ENCODE data around the gene LMCD1. TPM values are rescaled to one million over a fixed set of nuclear protein-coding genes. Genes with fewer than 3 reads are reported as not detected.
A peak's percentile ranks its signal among the peaks of the same experiment; 100 is the strongest.

LMCD1 gene
- total RNA-seq, 4 donors from 2014 or later, result 23.3 to 52.8 (median 34.8) TPM

GRCh38 chr3:8599146-8599545, 97.5 kb downstream of the LMCD1 start:
- H3K27me3 ChIP-seq, result no peaks in the 10 kb centered on the region
- H3K4me3 ChIP-seq, result no peak overlapping the region
- 71 to 79% methylated on average over 3 of the region's 3 CpGs for WGBS, 2 donors
- no peaks in the 10 kb centered on the region for H3K9me3 ChIP-seq
- no peak overlapping the region for H3K27ac ChIP-seq
- H3K4me1 ChIP-seq, result peaks cover 0 to 27% (median 14%) of the 10 kb centered on the region in 3 donors
- intact Hi-C loops (cut with DNase I), result no loop called here
- TF ChIP-seq CTCF (IDR thresholded peaks at IDR 0.05), result no peak
- DNase-seq, result no peak
- H3K36me3 ChIP-seq, result no peaks in the 10 kb centered on the region

- TF ChIP-seq POLR2A (IDR thresholded peaks at IDR 0.05) (no peak), CTCF (IDR thresholded peaks at IDR 0.05) (no peak)
- Histone ChIP-seq H3K4me1 (peaks cover 0 to 27% (median 14%) of the 10 kb centered on the region in 3 donors), H3K27ac (no peak overlapping the region), H3K27me3 (no peaks in the 10 kb centered on the region), H3K36me3 (no peaks in the 10 kb centered on the region), H3K9me3 (no peaks in the 10 kb centered on the region), H3K4me3 (no peak overlapping the region)
- no peak for DNase-seq
- intact Hi-C loops (cut with DNase I), result no loop called here
These were observed 98.8 kb downstream of the LMCD1 start for GRCh38 chr3:8600457-8600856.

GRCh38 chr3:8603115-8603710, 101.6 kb downstream of the LMCD1 start:
- Histone ChIP-seq H3K9me3 (no peaks in the 10 kb centered on the region), H3K27ac (peak overlapping the region in 1 of 4 donors; percentile 3), H3K4me1 (peaks cover 11 to 33% (median 16%) of the 10 kb centered on the region in 3 donors), H3K27me3 (no peaks in the 10 kb centered on the region), H3K4me3 (no peak overlapping the region), H3K36me3 (no peaks in the 10 kb centered on the region)
- WGBS, 2 donors, result 35 to 48% methylated on average over 6 to 9 of the region's 9 CpGs
- TF ChIP-seq POLR2A (IDR thresholded peaks at IDR 0.05) (no peak), CTCF (IDR thresholded peaks at IDR 0.05) (no peak)
- intact Hi-C loops (cut with DNase I), result no loop called here
- DNase-seq, result no peak

GRCh38 chr3:8604006-8604405, 102.4 kb downstream of the LMCD1 start:
- no peaks in the 10 kb centered on the region for H3K9me3 ChIP-seq
- intact Hi-C loops (cut with DNase I), result no loop called here
- peaks cover 11 to 36% (median 16%) of the 10 kb centered on the region in 3 donors for H3K4me1 ChIP-seq
- H3K27ac ChIP-seq, result no peak overlapping the region
- DNase-seq, result no peak
- H3K36me3 ChIP-seq, result no peaks in the 10 kb centered on the region
- H3K4me3 ChIP-seq, result no peak overlapping the region
- 84 to 88% methylated on average over 7 of the region's 7 CpGs for WGBS, 2 donors
- TF ChIP-seq CTCF (IDR thresholded peaks at IDR 0.05) (no peak), POLR2A (IDR thresholded peaks at IDR 0.05) (no peak)
- no peaks in the 10 kb centered on the region for H3K27me3 ChIP-seq

- intact Hi-C loops (cut with DNase I), result no loop called here
- Histone ChIP-seq H3K36me3 (no peaks in the 10 kb centered on the region), H3K27me3 (no peaks in the 10 kb centered on the region), H3K9me3 (no peaks in the 10 kb centered on the region), H3K4me1 (peaks cover 11 to 36% (median 16%) of the 10 kb centered on the region in 3 donors), H3K4me3 (no peak overlapping the region), H3K27ac (no peak overlapping the region)
- WGBS, 2 donors, result 80 to 89% methylated on average over 3 of the region's 3 CpGs
- DNase-seq, result no peak
- no peak for TF ChIP-seq CTCF (IDR thresholded peaks at IDR 0.05)
- no peak for TF ChIP-seq POLR2A (IDR thresholded peaks at IDR 0.05)
These were observed 103.4 kb downstream of the LMCD1 start for GRCh38 chr3:8604988-8605387.
